ENCODE data around the gene ATXN7L1.

The ATXN7L1 gene

GRCh38 chr7:105876091-105876963, at the start of gene ATXN7L1 (continued):
- TF ChIP-seq MZF1 (tag by site-specific recombination; IDR thresholded peaks at IDR 0.05; ENCODE audit: borderline replicate concordance) (no peak), ZNF623 (tag by site-specific recombination; IDR thresholded peaks at IDR 0.05) (no peak; the same call in 1 of the 2 replicates), ZXDB (tag by site-specific recombination; IDR thresholded peaks at IDR 0.05) (0 out of 2 replicates have a peak, but pooled peaks have one; percentile 27), RBAK (tag by site-specific recombination; IDR thresholded peaks at IDR 0.05) (no peak), ZFHX2 (tag by site-specific recombination; conservative IDR thresholded peaks at IDR 0.05) (peak; percentile 25; the same call in 1 of the 2 replicates), ZNF335 (tag by site-specific recombination; conservative IDR thresholded peaks at IDR 0.05) (peak; percentile 70), ZNF518A (tag by site-specific recombination; conservative IDR thresholded peaks at IDR 0.05; ENCODE audit: low read depth) (no peak), ZBTB21 (tag by site-specific recombination; IDR thresholded peaks at IDR 0.05) (peak; percentile 72), FEZF1 (tag by site-specific recombination; IDR thresholded peaks at IDR 0.05) (no peak), ZNF548 (tag by site-specific recombination; IDR thresholded peaks at IDR 0.05) (no peak), ZNF148 (tag by site-specific recombination; IDR thresholded peaks at IDR 0.05; ENCODE audit: borderline replicate concordance) (no peak), ZSCAN18 (tag by site-specific recombination; IDR thresholded peaks at IDR 0.05) (no peak), HIC1 (tag by site-specific recombination; IDR thresholded peaks at IDR 0.05) (no peak), ZBTB6 (tag by site-specific recombination; IDR thresholded peaks at IDR 0.05) (no peak), CTCF (tag by site-specific recombination; IDR thresholded peaks at IDR 0.05) (no peak), PRDM2 (tag by site-specific recombination; IDR thresholded peaks at IDR 0.05; ENCODE audit: borderline replicate concordance) (no peak)

Measured in HEK293 (cell line).